ENCODE measurements around the gene KCNJ10.

Gene KCNJ10

GRCh38 chr1:159996653-159997052, 73.3 kb downstream of the KCNJ10 start:
- H4K20me1 ChIP-seq (ENCODE audit: low read depth, low read length), result no peaks in the 10 kb centered on the region
- TF ChIP-seq EZH2phosphoT487 (conservative IDR thresholded peaks at IDR 0.05; ENCODE audit: low read length) (no peak), CTCF (IDR thresholded peaks at IDR 0.05; ENCODE audit: insufficient read depth, low read length, poor library complexity, severe bottlenecking) (no peak)
- no peak overlapping the region for H2AFZ ChIP-seq (ENCODE audit: low read depth, low read length, severe bottlenecking)
- H3K4me3 ChIP-seq (ENCODE audit: insufficient read depth, low read length, poor library complexity, severe bottlenecking), result no peak overlapping the region
- H3K36me3 ChIP-seq (ENCODE audit: low read length), result no peaks in the 10 kb centered on the region
- no peaks in the 10 kb centered on the region for H3F3A ChIP-seq (ENCODE audit: insufficient read depth)
- no peaks in the 10 kb centered on the region for H3K9me3 ChIP-seq (ENCODE audit: insufficient read depth, low read length)
- H3K9ac ChIP-seq (ENCODE audit: low read length), result no peak overlapping the region
- H3K9me2 ChIP-seq (replicated peaks; ENCODE audit: insufficient read depth, low read length), result no peaks in the 10 kb centered on the region
- no peaks in the 10 kb centered on the region for H3K79me2 ChIP-seq (ENCODE audit: insufficient read depth, low read length)
- H3K27ac ChIP-seq (ENCODE audit: low read depth, low read length), result no peak overlapping the region
- H3K27me3 ChIP-seq (ENCODE audit: low read length), result no peaks in the 10 kb centered on the region
- no peak overlapping the region for H3K4me2 ChIP-seq (ENCODE audit: low read depth, low read length, poor library complexity, severe bottlenecking)

- H3K36me3 ChIP-seq (ENCODE audit: low read length), result no peaks in the 10 kb centered on the region
- H3K4me2 ChIP-seq (ENCODE audit: low read depth, low read length, poor library complexity, severe bottlenecking), result no peak overlapping the region
- H3K9ac ChIP-seq (ENCODE audit: low read length), result no peak overlapping the region
- no peaks in the 10 kb centered on the region for H3K79me2 ChIP-seq (ENCODE audit: insufficient read depth, low read length)
- H3K4me3 ChIP-seq (ENCODE audit: insufficient read depth, low read length, poor library complexity, severe bottlenecking), result no peak overlapping the region
- no peaks in the 10 kb centered on the region for H3K9me2 ChIP-seq (replicated peaks; ENCODE audit: insufficient read depth, low read length)
- no peaks in the 10 kb centered on the region for H3K27me3 ChIP-seq (ENCODE audit: low read length)
- H2AFZ ChIP-seq (ENCODE audit: low read depth, low read length, severe bottlenecking), result no peak overlapping the region
- no peak overlapping the region for H3K27ac ChIP-seq (ENCODE audit: low read depth, low read length)
- H4K20me1 ChIP-seq (ENCODE audit: low read depth, low read length), result no peaks in the 10 kb centered on the region
- TF ChIP-seq CTCF (IDR thresholded peaks at IDR 0.05; ENCODE audit: insufficient read depth, low read length, poor library complexity, severe bottlenecking) (no peak), EZH2phosphoT487 (conservative IDR thresholded peaks at IDR 0.05; ENCODE audit: low read length) (no peak)
- no peaks in the 10 kb centered on the region for H3K9me3 ChIP-seq (ENCODE audit: insufficient read depth, low read length)
- H3F3A ChIP-seq (ENCODE audit: insufficient read depth), result no peaks in the 10 kb centered on the region
Measured at GRCh38 chr1:159994896-159995295, 75.1 kb downstream of the KCNJ10 start.

- no peaks in the 10 kb centered on the region for H3K36me3 ChIP-seq (ENCODE audit: low read length)
- H4K20me1 ChIP-seq (ENCODE audit: low read depth, low read length), result no peaks in the 10 kb centered on the region
- no peak overlapping the region for H2AFZ ChIP-seq (ENCODE audit: low read depth, low read length, severe bottlenecking)
- TF ChIP-seq EZH2phosphoT487 (conservative IDR thresholded peaks at IDR 0.05; ENCODE audit: low read length), result no peak
- no peak for TF ChIP-seq CTCF (IDR thresholded peaks at IDR 0.05; ENCODE audit: insufficient read depth, low read length, poor library complexity, severe bottlenecking)
- no peak overlapping the region for H3K4me2 ChIP-seq (ENCODE audit: low read depth, low read length, poor library complexity, severe bottlenecking)
- H3K79me2 ChIP-seq (ENCODE audit: insufficient read depth, low read length), result no peaks in the 10 kb centered on the region
- H3K9me3 ChIP-seq (ENCODE audit: insufficient read depth, low read length), result no peaks in the 10 kb centered on the region
- H3K4me3 ChIP-seq (ENCODE audit: insufficient read depth, low read length, poor library complexity, severe bottlenecking), result no peak overlapping the region
- no peaks in the 10 kb centered on the region for H3K9me2 ChIP-seq (replicated peaks; ENCODE audit: insufficient read depth, low read length)
- no peak overlapping the region for H3K9ac ChIP-seq (ENCODE audit: low read length)
- no peaks in the 10 kb centered on the region for H3F3A ChIP-seq (ENCODE audit: insufficient read depth)
- H3K27ac ChIP-seq (ENCODE audit: low read depth, low read length), result no peak overlapping the region
- H3K27me3 ChIP-seq (ENCODE audit: low read length), result no peaks in the 10 kb centered on the region
Measured at GRCh38 chr1:159993911-159994310, 76.0 kb downstream of the KCNJ10 start.
